ENCODE data around the gene BSCL2.

BSCL2 gene

GRCh38 chr11:62649486-62649885, 57.7 kb downstream of the BSCL2 start:
- no peak for TF ChIP-seq CTCF (IDR thresholded peaks at IDR 0.05; ENCODE audit: low read depth, low read length)

GRCh38 chr11:62648967-62649364, 58.3 kb downstream of the BSCL2 start:
- H3K4me3 ChIP-seq (ENCODE audit: low read depth, low read length): no peak overlapping the region
- no peak for TF ChIP-seq CTCF (IDR thresholded peaks at IDR 0.05; ENCODE audit: low read depth, low read length)

More at GRCh38 chr11:62649486-62649885, 57.7 kb downstream of the BSCL2 start:
- H3K4me3 ChIP-seq (ENCODE audit: low read depth, low read length): no peak overlapping the region

- H3K4me3 ChIP-seq (ENCODE audit: low read depth, low read length): no peak overlapping the region
- no peak for TF ChIP-seq CTCF (IDR thresholded peaks at IDR 0.05; ENCODE audit: low read depth, low read length)
Measured at GRCh38 chr11:62648185-62648966, 58.8 kb downstream of the BSCL2 start.

GRCh38 chr11:62647609-62648005, 59.6 kb downstream of the BSCL2 start:
- H3K4me3 ChIP-seq (ENCODE audit: low read depth, low read length): no peak overlapping the region
- no peak for TF ChIP-seq CTCF (IDR thresholded peaks at IDR 0.05; ENCODE audit: low read depth, low read length)

GRCh38 chr11:62646825-62647608, 60.2 kb downstream of the BSCL2 start:
- no peak for TF ChIP-seq CTCF (IDR thresholded peaks at IDR 0.05; ENCODE audit: low read depth, low read length)
- no peak overlapping the region for H3K4me3 ChIP-seq (ENCODE audit: low read depth, low read length)

GRCh38 chr11:62645946-62646824, 61.0 kb downstream of the BSCL2 start, which contains the start of gene GANAB:
Gene GANAB (minus strand): TSS chr11:62646613. CDS start chr11:62646599, 14 bp downstream.
- H3K4me3 ChIP-seq (ENCODE audit: low read depth, low read length): peak within 1 kb of the TSS; percentile 96
- no peak for TF ChIP-seq CTCF (IDR thresholded peaks at IDR 0.05; ENCODE audit: low read depth, low read length)

Measured in WI38 (cell line).